ENCODE results near the gene MOG.

- TF ChIP-seq CTCF (IDR thresholded peaks at IDR 0.05; ENCODE audit: borderline replicate concordance, extremely low read depth, low read length, poor library complexity, severe bottlenecking): no peak
- TF ChIP-seq EZH2 (IDR thresholded peaks at IDR 0.05; ENCODE audit: borderline replicate concordance, low read depth, low read length, severe bottlenecking): no peak
Measured at GRCh38 chr6:29681811-29682210, 24.9 kb downstream of the MOG start.
